Upper lobe of left lung (tissue), 6 donors: ENCODE measurements around the gene ABCD3. TPM values are rescaled to one million over a fixed set of nuclear protein-coding genes. Genes with fewer than 3 reads are reported as not detected.

Source experiments
- ATAC-seq, 2 donors: fragments of 200-7000 bp; cut with Tn5 transposase; one replicate each; pipeline ENCODE4 v1.9.1; 2022; ENCODE audit warnings: mild to moderate bottlenecking in 2 of 2, moderate library complexity in 2 of 2; ENCODE audit not compliant: low FRiP score in 2 of 2
- DNase-seq, 2 donors: peaks; one replicate each; pipeline ENCODE4 v3.0.0-alpha.2; 2019 to 2020
- H3K27ac ChIP-seq, 4 donors: fragments of 200-600 bp; sonication (generic); one replicate each; pipeline ENCODE4 v1.5.1; 2016 to 2019
- H3K27me3 ChIP-seq, 4 donors: fragments of 200-600 bp; sonication (generic); one replicate each; pipeline ENCODE4 v1.5.1; 2017 to 2019
- H3K36me3 ChIP-seq, 4 donors: fragments of 200-600 bp; sonication (generic); one replicate each; pipeline ENCODE4 v1.5.1; 2016 to 2019
- H3K4me1 ChIP-seq, 4 donors: fragments of 200-600 bp; sonication (generic); one replicate each; pipeline ENCODE4 v1.5.1; 2018 to 2019
- H3K4me3 ChIP-seq, 4 donors: fragments of 200-600 bp; sonication (generic); one replicate each; pipeline ENCODE4 v1.5.1; 2017 to 2019; ENCODE audit warnings: mild to moderate bottlenecking in 2 of 4, moderate library complexity in 1 of 4
- H3K9me3 ChIP-seq, 4 donors: fragments of 200-600 bp; sonication (generic); one replicate each; pipeline ENCODE4 v1.5.1; 2018 to 2019
- CTCF ChIP-seq, 6 experiments: fragments of 450-650 bp in 4 of 6; fragments of 200-600 bp in 2 of 6; sonication (generic) in 2 of 6; IDR thresholded peaks; one replicate each; pipeline ENCODE4 v1.5.1; 2016 to 2019; ENCODE audit warnings: antibody characterized with exemption in 6 of 6
- EP300 ChIP-seq, 4 donors: sonication (generic); formaldehyde crosslinking; IDR thresholded peaks; one replicate each; pipeline ENCODE4 v1.5.1; 2017; ENCODE audit warnings: antibody characterized with exemption in 4 of 4, control low read depth in 2 of 4
- POLR2A ChIP-seq, 4 donors: fragments of 450-650 bp; IDR thresholded peaks; one replicate each; pipeline ENCODE4 v1.5.1; 2016 to 2017; ENCODE audit warnings: antibody characterized with exemption in 4 of 4, mild to moderate bottlenecking in 2 of 4
- POLR2AphosphoS5 ChIP-seq, 2 donors: sonication (generic); formaldehyde crosslinking; IDR thresholded peaks; one replicate each; pipeline ENCODE4 v1.5.1; 2017; ENCODE audit warnings: antibody characterized with exemption in 2 of 2
- WGBS, 2 donors: methylation state at CpG; one replicate each; pipeline ENCODE4 v1.1.5; 2017 to 2018; 5-methylcytosine and 5-hydroxymethylcytosine counted together
- total RNA-seq, 6 donors: library from RNA; depleted of rRNA in 4 of 6; stranded (reverse); fragments of >200 nt in 4 of 6; gene quantifications; one replicate each; pipeline versions ENCODE4 v1.1.0 to v1.2.1, GENCODE V29; 2016 to 2021
- donor health status: DM: no; HTN: no; CAD: no; lungs with moderate emphysema.
- donor health status: DM: no; HTN: yes; CAD: no; lungs with severe emphysema.

ABCD3 gene
- total RNA-seq, 6 donors from 2014 or later, result 14.2 to 54.8 (median 38.1) TPM

GRCh38 chr1:94528299-94528698, 110.1 kb downstream of the ABCD3 start:
- H3K9me3 ChIP-seq, result no peaks in the 10 kb centered on the region
- DNase-seq (no peak), ATAC-seq (peak in 1 of 2 donors; percentile 19)
- peaks cover 0 to 29% (median 7%) of the 10 kb centered on the region in 4 donors for H3K36me3 ChIP-seq
- H3K27me3 ChIP-seq, result no peaks in the 10 kb centered on the region
- H3K4me1 ChIP-seq, result peaks cover 0 to 7% (median 3%) of the 10 kb centered on the region in 4 donors
- peak overlapping the region in 1 of 4 donors; percentile 10 for H3K27ac ChIP-seq
- 44 to 73% methylated on average over 1 of the region's 1 CpG for WGBS, 2 donors
- H3K4me3 ChIP-seq, result no peak overlapping the region
- TF ChIP-seq POLR2AphosphoS5 (IDR thresholded peaks at IDR 0.05) (no peak), EP300 (IDR thresholded peaks at IDR 0.05) (no peak), POLR2A (IDR thresholded peaks at IDR 0.05) (no peak), CTCF (IDR thresholded peaks at IDR 0.05) (no peak)

GRCh38 chr1:94528826-94529225, 110.6 kb downstream of the ABCD3 start:
- H3K36me3 ChIP-seq, result peaks cover 0 to 29% (median 8%) of the 10 kb centered on the region in 4 donors
- peaks cover 0 to 7% (median 3%) of the 10 kb centered on the region in 4 donors for H3K4me1 ChIP-seq
- TF ChIP-seq POLR2AphosphoS5 (IDR thresholded peaks at IDR 0.05) (no peak), EP300 (IDR thresholded peaks at IDR 0.05) (no peak), CTCF (IDR thresholded peaks at IDR 0.05) (no peak), POLR2A (IDR thresholded peaks at IDR 0.05) (no peak)
- 93 to 97% methylated on average over 5 of the region's 5 CpGs for WGBS, 2 donors
- H3K27ac ChIP-seq, result no peak overlapping the region
- ATAC-seq (no peak), DNase-seq (no peak)
- H3K27me3 ChIP-seq, result no peaks in the 10 kb centered on the region
- H3K9me3 ChIP-seq, result no peaks in the 10 kb centered on the region
- no peak overlapping the region for H3K4me3 ChIP-seq

- H3K9me3 ChIP-seq, result no peaks in the 10 kb centered on the region
- no peak for ATAC-seq
- H3K27me3 ChIP-seq, result no peaks in the 10 kb centered on the region
- H3K4me3 ChIP-seq, result no peak overlapping the region
- TF ChIP-seq POLR2AphosphoS5 (IDR thresholded peaks at IDR 0.05), result no peak
- no peak for TF ChIP-seq EP300 (IDR thresholded peaks at IDR 0.05)
- TF ChIP-seq CTCF (IDR thresholded peaks at IDR 0.05), result no peak
- TF ChIP-seq POLR2A (IDR thresholded peaks at IDR 0.05), result no peak
- no peak for DNase-seq
- WGBS, 2 donors, result 98 to 100% methylated on average over 2 of the region's 2 CpGs
- H3K4me1 ChIP-seq, result peaks cover 0 to 7% (median 3%) of the 10 kb centered on the region in 4 donors
- H3K27ac ChIP-seq, result no peak overlapping the region
- H3K36me3 ChIP-seq, result peaks cover 0 to 30% (median 8%) of the 10 kb centered on the region in 4 donors
These were observed 111.2 kb downstream of the ABCD3 start for GRCh38 chr1:94529416-94529815.

- DNase-seq (no peak), ATAC-seq (no peak)
- H3K36me3 ChIP-seq, result peaks cover 0 to 41% (median 11%) of the 10 kb centered on the region in 4 donors
- no peaks in the 10 kb centered on the region for H3K27me3 ChIP-seq
- WGBS, 2 donors, result 78 to 80% methylated on average over 4 of the region's 4 CpGs
- TF ChIP-seq POLR2A (IDR thresholded peaks at IDR 0.05) (no peak), POLR2AphosphoS5 (IDR thresholded peaks at IDR 0.05) (no peak), CTCF (IDR thresholded peaks at IDR 0.05) (no peak), EP300 (IDR thresholded peaks at IDR 0.05) (no peak)
- no peak overlapping the region for H3K4me3 ChIP-seq
- H3K27ac ChIP-seq, result no peak overlapping the region
- H3K4me1 ChIP-seq, result peaks cover 0 to 7% (median 3%) of the 10 kb centered on the region in 4 donors
- H3K9me3 ChIP-seq, result no peaks in the 10 kb centered on the region
These were observed 112.2 kb downstream of the ABCD3 start for GRCh38 chr1:94530373-94530878.

GRCh38 chr1:94531664-94532063, 113.5 kb downstream of the ABCD3 start:
- TF ChIP-seq CTCF (IDR thresholded peaks at IDR 0.05) (no peak), POLR2AphosphoS5 (IDR thresholded peaks at IDR 0.05) (no peak), POLR2A (IDR thresholded peaks at IDR 0.05) (no peak), EP300 (IDR thresholded peaks at IDR 0.05) (no peak)
- no peaks in the 10 kb centered on the region for H3K9me3 ChIP-seq
- no peak overlapping the region for H3K4me3 ChIP-seq
- ATAC-seq (no peak), DNase-seq (no peak)
- H3K4me1 ChIP-seq, result peaks cover 0 to 7% (median 5%) of the 10 kb centered on the region in 4 donors
- H3K27ac ChIP-seq, result no peak overlapping the region
- 78 to 92% methylated on average over 6 of the region's 6 CpGs for WGBS, 2 donors
- H3K27me3 ChIP-seq, result no peaks in the 10 kb centered on the region
- peaks cover 0 to 45% (median 11%) of the 10 kb centered on the region in 4 donors for H3K36me3 ChIP-seq
